ENCODE data around the gene RBM19. TPM values are rescaled to one million over a fixed set of nuclear protein-coding genes. Genes with fewer than 3 reads are reported as not detected.

Gene RBM19
- total RNA-seq, 2 experiments from 2014 or later, result 66.9 to 67.7 TPM

DNA sequence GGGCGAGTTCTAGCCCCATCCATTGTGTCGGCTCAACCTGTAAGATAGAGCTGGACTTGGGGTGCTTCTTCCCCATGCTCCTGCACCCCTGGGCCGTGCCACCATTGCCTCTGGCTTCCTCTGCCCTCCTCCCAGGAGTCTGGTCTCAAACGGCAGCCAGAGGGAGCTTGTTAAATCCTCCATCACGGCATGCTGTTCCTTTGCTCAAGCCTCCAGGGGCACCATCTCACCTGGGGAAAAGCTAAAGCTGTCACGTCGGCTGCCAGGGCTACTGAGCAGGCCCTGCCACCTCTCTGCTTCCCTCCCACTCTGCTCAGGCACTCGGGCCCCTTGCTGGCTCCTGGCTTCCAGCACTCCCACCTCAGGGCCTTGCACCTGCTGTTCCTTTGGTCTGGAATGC lies 140.4 kb downstream of the RBM19 start:
- TF ChIP-seq, protein P1, sequence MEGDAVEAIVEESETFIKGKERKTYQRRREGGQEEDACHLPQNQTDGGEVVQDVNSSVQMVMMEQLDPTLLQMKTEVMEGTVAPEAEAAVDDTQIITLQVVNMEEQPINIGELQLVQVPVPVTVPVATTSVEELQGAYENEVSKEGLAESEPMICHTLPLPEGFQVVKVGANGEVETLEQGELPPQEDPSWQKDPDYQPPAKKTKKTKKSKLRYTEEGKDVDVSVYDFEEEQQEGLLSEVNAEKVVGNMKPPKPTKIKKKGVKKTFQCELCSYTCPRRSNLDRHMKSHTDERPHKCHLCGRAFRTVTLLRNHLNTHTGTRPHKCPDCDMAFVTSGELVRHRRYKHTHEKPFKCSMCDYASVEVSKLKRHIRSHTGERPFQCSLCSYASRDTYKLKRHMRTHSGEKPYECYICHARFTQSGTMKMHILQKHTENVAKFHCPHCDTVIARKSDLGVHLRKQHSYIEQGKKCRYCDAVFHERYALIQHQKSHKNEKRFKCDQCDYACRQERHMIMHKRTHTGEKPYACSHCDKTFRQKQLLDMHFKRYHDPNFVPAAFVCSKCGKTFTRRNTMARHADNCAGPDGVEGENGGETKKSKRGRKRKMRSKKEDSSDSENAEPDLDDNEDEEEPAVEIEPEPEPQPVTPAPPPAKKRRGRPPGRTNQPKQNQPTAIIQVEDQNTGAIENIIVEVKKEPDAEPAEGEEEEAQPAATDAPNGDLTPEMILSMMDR (IDR thresholded peaks at IDR 0.05), result no peak
- no peaks in the 10 kb centered on the region for H3K4me1 Mint-ChIP-seq (ENCODE audit: low read depth)
- H3K4me3 Mint-ChIP-seq, result no peak overlapping the region
- ChIA-PET POLR2A (no interaction called here), CTCF (no interaction called here)
- ATAC-seq (no peak), DNase-seq (no peak)
- no peaks in the 10 kb centered on the region for H3K9me3 Mint-ChIP-seq
- H3K27ac Mint-ChIP-seq, result no peak overlapping the region
- H3K36me3 Mint-ChIP-seq (ENCODE audit: low read depth), result peaks cover 8% of the 10 kb centered on the region
- intact Hi-C loops (cut with micrococcal nuclease), result no loop called here
- H3K27me3 Mint-ChIP-seq, result no peaks in the 10 kb centered on the region

DNA sequence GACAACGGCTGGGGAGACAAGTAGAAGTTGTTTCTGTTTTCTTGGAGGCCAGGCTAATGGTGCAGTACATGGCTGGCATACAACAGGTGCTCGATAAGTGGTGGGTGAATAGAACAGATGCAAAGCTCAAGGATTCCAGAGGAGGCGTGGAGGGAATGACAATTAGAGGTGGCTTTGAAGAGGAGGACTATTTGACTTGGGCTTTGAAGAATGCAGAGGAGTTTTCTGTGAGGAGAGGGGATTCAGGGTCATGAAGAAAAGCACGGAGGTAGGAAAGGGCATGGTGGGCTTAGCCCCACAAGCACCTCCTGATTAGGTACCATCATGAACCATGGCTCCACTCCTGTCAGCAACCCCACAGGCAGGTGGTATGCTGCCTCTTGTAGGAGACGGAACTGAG lies 142.3 kb downstream of the RBM19 start:
- TF ChIP-seq, protein P1 (IDR thresholded peaks at IDR 0.05), result no peak
- ChIA-PET POLR2A (no interaction called here), CTCF (no interaction called here)
- Mint-ChIP-seq H3K36me3 (ENCODE audit: low read depth) (peaks cover 11% of the 10 kb centered on the region), H3K27me3 (no peaks in the 10 kb centered on the region), H3K27ac (no peak overlapping the region), H3K9me3 (no peaks in the 10 kb centered on the region), H3K4me1 (ENCODE audit: low read depth) (no peaks in the 10 kb centered on the region), H3K4me3 (no peak overlapping the region)
- intact Hi-C loops (cut with micrococcal nuclease), result no loop called here
- DNase-seq, result no peak
- ATAC-seq, result no peak

DNA sequence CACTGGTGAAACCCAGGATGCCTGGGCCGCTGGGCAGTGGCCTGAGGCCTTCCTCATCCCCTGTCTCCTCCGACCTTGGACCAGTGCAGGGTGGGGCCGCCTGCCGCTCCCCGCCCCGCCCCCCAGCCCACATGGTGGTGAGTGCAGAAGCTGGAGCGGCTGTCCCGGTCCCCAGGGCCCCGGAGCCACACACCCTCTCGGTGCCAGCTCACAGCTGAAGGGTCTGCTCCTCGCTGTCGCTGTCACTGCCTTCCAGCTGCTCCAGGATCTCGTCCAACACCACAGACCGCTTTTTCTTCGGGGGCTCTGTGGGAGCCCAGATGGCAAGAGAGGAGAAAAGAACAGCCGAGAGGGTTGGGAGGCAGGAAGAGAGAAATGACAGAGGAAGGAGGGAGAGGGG lies 143.1 kb downstream of the RBM19 start:
- no peak for DNase-seq
- no peaks in the 10 kb centered on the region for H3K4me1 Mint-ChIP-seq (ENCODE audit: low read depth)
- intact Hi-C loops (cut with micrococcal nuclease), result no loop called here
- no peak overlapping the region for H3K4me3 Mint-ChIP-seq
- ChIA-PET CTCF (no interaction called here), POLR2A (no interaction called here)
- TF ChIP-seq, protein P1 (IDR thresholded peaks at IDR 0.05), result no peak
- no peaks in the 10 kb centered on the region for H3K9me3 Mint-ChIP-seq
- H3K27ac Mint-ChIP-seq, result no peak overlapping the region
- no peak for ATAC-seq
- peaks cover 11% of the 10 kb centered on the region for H3K36me3 Mint-ChIP-seq (ENCODE audit: low read depth)
- no peaks in the 10 kb centered on the region for H3K27me3 Mint-ChIP-seq

DNA sequence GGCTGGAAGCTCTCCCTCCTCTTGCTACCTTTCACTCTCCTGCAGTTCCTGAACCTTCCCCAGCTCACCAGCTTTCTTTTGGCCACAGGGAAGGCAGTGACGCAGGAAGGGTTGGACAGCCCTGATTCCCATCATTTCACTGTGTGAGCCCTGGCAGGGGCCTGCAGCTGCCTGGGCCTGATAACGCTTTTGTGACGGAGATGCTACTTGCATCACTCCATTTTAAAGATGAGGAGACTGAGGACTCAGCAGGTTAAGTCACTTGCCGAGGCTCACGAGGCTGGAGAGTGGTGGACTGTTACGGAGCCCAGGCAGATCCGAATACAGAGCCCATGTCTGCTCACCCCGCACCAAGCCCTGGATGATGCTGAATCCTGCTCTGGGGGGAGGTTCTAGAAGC lies 145.3 kb downstream of the RBM19 start:
- ChIA-PET POLR2A (no interaction called here), CTCF (no interaction called here)
- Mint-ChIP-seq H3K4me1 (ENCODE audit: low read depth) (no peaks in the 10 kb centered on the region), H3K27ac (no peak overlapping the region), H3K4me3 (no peak overlapping the region), H3K36me3 (ENCODE audit: low read depth) (peaks cover 26% of the 10 kb centered on the region), H3K9me3 (no peaks in the 10 kb centered on the region), H3K27me3 (no peaks in the 10 kb centered on the region)
- intact Hi-C loops (cut with micrococcal nuclease), result no loop called here
- TF ChIP-seq, protein P1 (IDR thresholded peaks at IDR 0.05), result no peak
- ATAC-seq (no peak), DNase-seq (no peak)

DNA sequence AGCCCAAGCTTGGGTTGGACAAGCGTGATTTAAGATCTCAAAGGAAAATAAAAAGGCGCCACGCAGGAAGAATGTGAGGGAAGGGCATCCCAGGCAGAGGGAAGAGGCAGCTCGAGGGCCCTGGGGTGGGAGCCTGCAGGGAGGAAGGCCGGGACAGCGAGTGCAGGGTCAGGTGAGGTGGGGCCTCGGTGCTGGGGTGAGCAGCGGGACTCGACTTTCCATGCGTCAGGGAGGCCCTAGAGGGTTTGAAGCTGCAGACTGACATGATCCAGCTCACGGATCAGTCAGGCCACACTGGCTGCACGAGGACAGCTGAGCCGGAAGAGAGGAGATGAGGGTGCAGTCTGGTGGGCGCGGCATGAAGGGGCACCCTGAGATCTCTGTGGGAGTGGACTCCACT lies 145.8 kb downstream of the RBM19 start:
- TF ChIP-seq, protein P1 (IDR thresholded peaks at IDR 0.05), result no peak

More for the DNA sequence above, 145.8 kb downstream of the RBM19 start:
- H3K27me3 Mint-ChIP-seq, result no peaks in the 10 kb centered on the region
- ChIA-PET POLR2A (no interaction called here), CTCF (no interaction called here)
- H3K36me3 Mint-ChIP-seq (ENCODE audit: low read depth), result peaks cover 32% of the 10 kb centered on the region
- no peak overlapping the region for H3K27ac Mint-ChIP-seq
- intact Hi-C loops (cut with micrococcal nuclease), result no loop called here
- DNase-seq (no peak), ATAC-seq (no peak)
- no peaks in the 10 kb centered on the region for H3K9me3 Mint-ChIP-seq
- H3K4me3 Mint-ChIP-seq, result no peak overlapping the region
- no peaks in the 10 kb centered on the region for H3K4me1 Mint-ChIP-seq (ENCODE audit: low read depth)
